Left cardiac atrium (tissue), 4 donors: ENCODE results near the gene CCNY. TPM values are rescaled to one million over a fixed set of nuclear protein-coding genes. Genes with fewer than 3 reads are reported as not detected.
A peak's percentile ranks its signal among the peaks of the same experiment; 100 is the strongest.

ENCODE experiments used
- ATAC-seq, 2 donors: fragments of 200-7000 bp; cut with Tn5 transposase; one replicate each; pipeline ENCODE4 v1.9.1; 2020; ENCODE audit warnings: mild to moderate bottlenecking in 2 of 2, moderate library complexity in 2 of 2
- DNase-seq: peaks from one replicate; pipeline ENCODE4 v3.0.0-alpha.2; 2020
- intact Hi-C, 2 donors: fragments of 100-400 bp; cut with DNase I; formaldehyde crosslinking; loops; one replicate each; pipeline versions ENCODE4 v1.14.1 to v1.15.1; 2022 to 2023
- total RNA-seq, 2 donors: library from RNA; stranded (reverse); fragmentation: NEBNext Ultra II Directional; extraction: Animal tissue kit (Norgen Biotek cat#: 25700); gene quantifications; one replicate each; pipeline ENCODE4 v1.2.1, GENCODE V29; 2021
- donor health status: DM: no; HTN: yes; CAD: no.
- donor health status: DM: no; HTN: yes; CAD: no; lungs with severe emphysema.
- donor health status: DM: yes; HTN: yes; CAD: no.
- donor health status: Dilated cardiomyopathy.

CCNY gene
- total RNA-seq, 2 donors from 2014 or later = 59.3 to 76.5 TPM

GRCh38 chr10:35328404-35329037, 7.8 kb upstream of the CCNY start:
- intact Hi-C loops = no loop called here
- DNase-seq = no peak
- no peak for ATAC-seq

GRCh38 chr10:35329520-35329919, 6.8 kb upstream of the CCNY start:
- no peak for DNase-seq
- ATAC-seq = no peak
- intact Hi-C loops = no loop called here

GRCh38 chr10:35331894-35332640, 4.2 kb upstream of the CCNY start:
- ATAC-seq = peak in 1 of 2 donors; percentile 55
- intact Hi-C loops = loop anchor here (10.0 kb wide), 2 partner anchors 123 to 233 kb away; no protein-coding TSS in a partner anchor
- DNase-seq = no peak

GRCh38 chr10:35334297-35334696, 2.0 kb upstream of the CCNY start:
- ATAC-seq (no peak), DNase-seq (no peak)
- intact Hi-C loops = loop anchor here (10.0 kb wide), 2 partner anchors 121 to 231 kb away; no protein-coding TSS in a partner anchor

GRCh38 chr10:35335133-35336083, 901 bp upstream of the CCNY start:
- intact Hi-C loops = loop anchor here (10.0 kb wide), 2 partner anchors 119 to 229 kb away; no protein-coding TSS in a partner anchor
- DNase-seq (peak; percentile 26), ATAC-seq (peak; percentile 5)

- DNase-seq (peak; percentile 43), ATAC-seq (peak; percentile 14 to 33)
These were observed 863 bp downstream of the CCNY start for GRCh38 chr10:35336921-35337823.

GRCh38 chr10:35339942-35340341, 3.6 kb downstream of the CCNY start:
- intact Hi-C loops = loop anchor here (5.0 to 10.0 kb wide), 3 partner anchors 42 to 225 kb away; no protein-coding TSS in a partner anchor

More at GRCh38 chr10:35336921-35337823, 863 bp downstream of the CCNY start:
- intact Hi-C loops = loop anchor here (10.0 kb wide), 2 partner anchors 118 to 228 kb away; no protein-coding TSS in a partner anchor

GRCh38 chr10:35340975-35341374, 4.7 kb downstream of the CCNY start:
- DNase-seq = peak; percentile 66
- ATAC-seq = no peak
- intact Hi-C loops = loop anchor here in 1 of 2 donors (5.0 kb wide), 1 partner anchor 41 kb away; no protein-coding TSS in a partner anchor

More at GRCh38 chr10:35339942-35340341, 3.6 kb downstream of the CCNY start:
- no peak for ATAC-seq
- no peak for DNase-seq

GRCh38 chr10:35341521-35341920, 5.2 kb downstream of the CCNY start:
- ATAC-seq (no peak), DNase-seq (no peak)
- intact Hi-C loops = loop anchor here in 1 of 2 donors (5.0 kb wide), 1 partner anchor 41 kb away; no protein-coding TSS in a partner anchor

- DNase-seq (no peak), ATAC-seq (no peak)
- intact Hi-C loops = loop anchor here in 1 of 2 donors (5.0 kb wide), 1 partner anchor 40 kb away; no protein-coding TSS in a partner anchor
These were observed 6.0 kb downstream of the CCNY start for GRCh38 chr10:35342183-35342753.

GRCh38 chr10:35343739-35344138, 7.4 kb downstream of the CCNY start:
- DNase-seq = no peak
- intact Hi-C loops = loop anchor here in 1 of 2 donors (5.0 kb wide), 1 partner anchor 39 kb away; no protein-coding TSS in a partner anchor
- ATAC-seq = peak in 1 of 2 donors; percentile 58

GRCh38 chr10:35345383-35345742, 9.1 kb downstream of the CCNY start:
- DNase-seq = no peak
- intact Hi-C loops = no loop called here
- ATAC-seq = no peak

GRCh38 chr10:35346248-35346647, 9.9 kb downstream of the CCNY start:
- ATAC-seq (no peak), DNase-seq (no peak)
- intact Hi-C loops = no loop called here

GRCh38 chr10:35347121-35347562, 10.8 kb downstream of the CCNY start:
- intact Hi-C loops = no loop called here
- DNase-seq (no peak), ATAC-seq (peak; percentile 36 to 72)

GRCh38 chr10:35347899-35348608, 11.7 kb downstream of the CCNY start:
- no peak for ATAC-seq
- intact Hi-C loops = no loop called here

GRCh38 chr10:35348609-35349388, 12.5 kb downstream of the CCNY start:
- DNase-seq = no peak
- intact Hi-C loops = no loop called here
- no peak for ATAC-seq

More at GRCh38 chr10:35347899-35348608, 11.7 kb downstream of the CCNY start:
- no peak for DNase-seq
